ENCODE results near the gene ATAD3B.
"Not testable (repeated sequence)": the region's sequence is repeated elsewhere in the genome, so short reads cannot be mapped to it uniquely, and the experiment has no call there.

The ATAD3B gene

DNA sequence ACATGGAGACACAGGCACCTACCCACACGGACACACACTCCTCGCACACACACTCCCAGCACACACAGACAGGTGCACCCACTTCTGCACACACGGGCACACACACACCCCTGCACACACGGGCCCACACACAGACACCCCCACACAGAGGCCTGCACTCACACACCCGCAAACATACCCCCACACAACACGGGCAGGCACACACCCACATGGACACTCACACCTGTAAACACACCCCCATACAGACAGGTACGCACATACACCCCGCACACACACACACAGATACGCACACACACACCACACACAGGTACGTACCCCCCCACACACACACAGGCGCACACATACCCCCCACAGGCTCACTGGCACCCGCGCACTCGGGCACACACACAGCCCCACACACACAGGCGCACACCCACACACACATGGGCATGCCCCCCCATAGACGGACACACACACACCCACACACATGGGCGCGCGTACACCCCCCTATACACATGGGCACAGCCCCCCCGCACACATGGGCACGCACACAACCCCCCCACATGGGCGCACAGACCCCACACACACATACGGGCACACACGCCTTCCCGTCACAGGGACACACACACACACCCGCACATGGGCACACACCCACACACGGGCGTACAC lies 46.5 kb downstream of the ATAD3B start:
- no peak for DNase-seq

DNA sequence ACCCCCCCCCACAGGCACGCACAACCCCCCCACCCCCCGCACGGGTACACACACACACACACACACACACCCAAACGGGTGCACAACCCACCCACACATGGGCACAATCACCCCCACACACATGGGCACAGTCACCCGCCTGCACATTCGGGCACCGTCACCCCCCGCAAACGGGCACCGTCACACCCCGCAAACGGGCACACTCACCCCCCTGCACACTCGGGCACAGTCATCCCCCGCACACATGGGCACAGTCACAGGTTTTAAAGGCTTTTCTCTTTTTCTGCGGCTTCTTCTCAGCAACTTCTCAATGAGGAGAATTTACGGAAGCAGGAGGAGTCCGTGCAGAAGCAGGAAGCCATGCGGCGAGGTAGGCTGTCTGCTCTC lies 47.0 kb downstream of the ATAD3B start:
- DNase-seq, result not testable (repeated sequence)

DNA sequence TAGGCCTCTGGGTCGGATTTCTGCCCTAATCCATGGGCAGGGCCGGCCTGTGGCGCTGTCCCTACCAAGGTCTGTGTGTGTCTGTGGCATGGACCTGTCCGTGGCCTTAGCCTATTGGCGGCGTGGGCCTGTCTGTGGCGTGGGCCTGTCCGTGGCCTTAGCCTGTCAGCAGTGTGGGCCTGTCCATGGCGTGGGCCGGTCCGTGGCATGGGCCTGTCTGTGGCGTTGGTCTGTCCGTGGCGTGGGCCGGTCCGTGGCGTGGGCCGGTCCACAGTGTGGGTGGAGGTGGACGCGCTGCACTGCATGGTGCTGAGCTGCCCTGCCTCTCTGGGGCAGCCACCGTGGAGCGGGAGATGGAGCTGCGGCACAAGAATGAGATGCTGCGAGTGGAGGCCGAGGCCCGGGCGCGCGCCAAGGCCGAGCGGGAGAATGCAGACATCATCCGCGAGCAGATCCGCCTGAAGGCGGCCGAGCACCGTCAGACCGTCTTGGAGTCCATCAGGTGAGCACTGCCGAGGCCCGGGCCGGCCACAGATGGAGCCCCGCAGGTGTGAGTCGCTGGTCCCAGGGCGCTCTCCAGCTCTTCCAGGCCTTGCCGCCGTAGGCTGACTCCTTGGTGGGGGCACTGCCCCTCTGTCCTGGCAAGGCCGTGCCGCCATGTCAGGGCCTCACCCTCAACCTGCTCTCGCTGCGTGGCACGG lies 48.4 kb downstream of the ATAD3B start:
- DNase-seq, result not testable (repeated sequence)

DNA sequence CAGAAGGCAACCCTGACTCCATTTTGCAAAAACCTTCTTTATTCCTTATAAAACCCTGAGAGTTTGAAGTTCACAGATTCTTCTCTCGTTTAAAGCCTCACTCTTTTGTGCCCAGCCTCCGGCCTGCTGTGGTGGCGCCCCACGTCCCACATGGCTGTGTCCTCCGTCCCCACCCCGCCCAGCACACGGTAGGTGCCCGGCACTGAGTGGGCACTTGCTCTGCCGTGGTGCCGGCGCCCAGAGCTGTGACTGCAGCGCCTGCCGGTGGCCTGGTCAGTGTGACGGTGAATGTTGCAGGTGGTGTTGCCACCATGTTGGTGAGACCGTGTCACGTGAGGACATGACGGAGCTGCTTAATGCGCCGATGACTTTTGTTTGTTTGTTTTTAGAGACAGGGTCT lies 49.8 kb downstream of the ATAD3B start:
- DNase-seq, result no peak

DNA sequence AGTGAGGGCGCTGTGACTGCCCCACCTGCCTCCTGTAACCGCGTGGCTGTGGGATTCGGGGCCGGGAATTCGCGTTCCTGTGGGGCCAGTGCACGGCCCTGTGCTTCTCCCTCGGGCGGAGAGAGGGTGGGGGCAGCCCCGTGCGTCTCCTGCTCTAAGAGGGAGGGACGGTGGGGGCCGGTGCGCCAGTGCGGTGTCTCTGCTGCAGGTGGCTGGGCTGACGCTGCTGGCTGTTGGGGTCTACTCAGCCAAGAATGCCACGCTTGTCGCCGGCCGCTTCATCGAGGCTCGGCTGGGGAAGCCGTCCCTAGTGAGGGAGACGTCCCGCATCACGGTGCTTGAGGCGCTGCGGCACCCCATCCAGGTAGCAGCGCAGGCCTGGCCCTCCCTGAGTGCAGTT lies 51.0 kb downstream of the ATAD3B start:
- not testable (repeated sequence) for DNase-seq

DNA sequence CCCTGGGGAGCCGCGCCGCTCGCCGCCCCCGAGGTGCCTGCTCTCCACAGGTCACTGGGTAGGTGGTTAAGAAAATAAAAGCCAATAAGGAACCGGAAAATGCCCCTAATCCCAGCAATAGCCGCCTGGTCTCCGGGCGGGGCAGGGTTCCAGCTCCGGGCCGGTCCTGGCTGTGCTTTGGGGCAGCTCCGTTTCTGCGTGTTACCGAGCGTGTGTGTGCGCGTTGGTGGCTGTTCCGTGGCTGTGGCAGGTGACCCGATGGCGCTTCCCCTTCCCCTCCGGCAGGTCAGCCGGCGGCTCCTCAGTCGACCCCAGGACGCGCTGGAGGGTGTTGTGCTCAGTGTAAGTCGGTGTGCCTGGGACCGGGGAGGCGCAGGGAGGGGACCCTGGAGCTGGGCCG lies 51.7 kb downstream of the ATAD3B start:
- DNase-seq, result not testable (repeated sequence)

DNA sequence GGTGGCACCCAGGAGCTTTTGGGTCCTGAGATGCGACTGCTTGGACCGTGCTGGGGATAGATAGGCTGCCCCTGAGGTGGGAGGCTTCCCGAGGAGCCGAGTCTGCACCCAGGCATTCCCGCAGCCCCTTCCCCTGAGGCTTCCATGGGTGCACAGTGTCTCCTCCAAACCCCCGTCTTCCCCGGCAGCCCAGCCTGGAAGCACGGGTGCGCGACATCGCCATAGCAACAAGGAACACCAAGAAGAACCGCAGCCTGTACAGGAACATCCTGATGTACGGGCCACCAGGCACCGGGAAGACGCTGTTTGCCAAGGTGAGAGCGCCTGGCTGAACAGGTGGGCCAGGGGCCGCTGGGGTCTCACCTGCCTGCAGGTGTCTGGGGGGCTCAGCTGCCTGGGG lies 52.1 kb downstream of the ATAD3B start:
- not testable (repeated sequence) for DNase-seq

DNA sequence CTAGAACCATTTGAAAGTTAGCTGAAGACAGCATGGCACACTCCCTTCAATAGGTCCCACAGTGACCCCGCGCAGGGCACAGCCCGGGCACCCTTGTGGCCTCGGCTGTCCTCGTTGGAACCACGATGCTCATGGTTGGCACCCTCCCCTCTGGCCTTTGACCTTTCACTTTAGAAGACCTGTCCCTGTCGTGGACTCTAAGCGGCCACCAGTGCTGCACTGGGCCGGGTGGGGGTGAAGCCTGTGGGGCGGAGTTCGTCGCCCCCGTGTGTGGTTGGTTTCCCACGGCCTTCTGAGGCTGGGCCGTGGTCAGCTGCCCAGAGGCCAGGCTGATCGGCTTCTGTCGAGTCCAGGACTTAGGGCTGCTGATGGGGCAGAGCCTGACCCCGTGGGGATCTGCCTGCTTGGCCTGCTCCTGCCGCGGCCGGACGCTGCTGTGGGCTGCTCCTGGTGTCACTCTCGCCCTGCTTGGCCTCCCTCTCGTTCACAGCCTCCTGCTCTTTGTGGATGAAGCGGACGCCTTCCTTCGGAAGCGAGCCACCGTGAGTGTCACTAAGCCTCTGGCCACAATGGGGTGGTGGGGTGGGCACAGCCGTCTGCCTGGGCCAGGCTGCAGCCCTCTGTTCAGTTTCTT lies 53.3 kb downstream of the ATAD3B start:
- not testable (repeated sequence) for DNase-seq

DNA sequence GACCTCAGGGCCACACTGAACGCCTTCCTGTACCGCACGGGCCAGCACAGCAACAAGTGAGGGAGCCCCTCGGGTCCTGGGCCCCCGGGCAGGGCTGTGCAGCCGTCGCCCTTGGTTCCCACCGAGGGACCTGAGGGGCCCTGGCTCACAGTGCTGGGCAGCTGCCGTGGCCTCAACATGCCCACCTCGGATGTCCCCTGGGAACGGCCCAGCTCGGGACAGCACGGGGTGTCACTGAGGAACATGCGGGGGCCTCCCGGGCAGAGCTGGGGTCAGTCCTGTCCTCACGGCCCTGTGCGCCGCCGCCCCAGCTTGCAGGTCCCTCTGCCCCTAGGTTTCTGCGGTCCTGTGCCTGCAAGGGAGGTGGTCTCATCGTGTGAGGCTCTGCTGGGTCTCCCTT lies 54.9 kb downstream of the ATAD3B start:
- not testable (repeated sequence) for DNase-seq

DNA sequence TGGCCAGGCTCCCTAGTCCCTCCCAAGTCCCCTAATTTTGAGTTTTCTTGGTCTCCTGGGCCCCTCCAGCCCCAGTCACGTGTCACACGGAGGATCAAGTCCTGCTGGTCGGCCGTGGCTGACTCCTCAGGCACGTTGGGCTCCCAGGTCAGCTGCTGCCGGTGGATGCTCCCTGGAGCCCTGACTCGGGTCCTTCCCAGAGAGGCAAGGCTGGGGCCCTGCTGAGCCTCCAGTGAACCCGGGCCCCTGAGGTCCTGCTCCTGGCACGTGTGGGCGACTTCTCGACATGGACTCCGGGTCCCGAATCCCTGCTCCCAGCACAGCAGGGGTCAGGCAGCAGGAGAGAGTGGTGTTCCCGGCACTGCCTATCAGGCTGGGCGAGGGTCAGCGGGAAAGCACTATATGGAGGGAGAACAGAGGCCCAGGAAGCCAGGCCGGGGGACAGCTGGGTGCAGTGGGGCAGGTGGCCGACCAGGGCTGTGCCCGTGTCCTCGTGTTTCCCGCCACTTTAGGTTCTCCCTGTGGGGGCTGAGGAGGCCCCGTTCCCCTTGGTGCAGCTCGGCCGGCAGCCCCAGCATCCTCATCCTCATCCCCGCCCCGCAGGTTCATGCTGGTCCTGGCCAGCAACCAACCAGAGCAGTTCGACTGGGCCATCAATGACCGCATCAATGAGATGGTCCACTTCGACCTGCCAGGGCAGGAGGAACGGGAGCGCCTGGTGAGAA lies 55.7 kb downstream of the ATAD3B start:
- DNase-seq, result no peak

DNA sequence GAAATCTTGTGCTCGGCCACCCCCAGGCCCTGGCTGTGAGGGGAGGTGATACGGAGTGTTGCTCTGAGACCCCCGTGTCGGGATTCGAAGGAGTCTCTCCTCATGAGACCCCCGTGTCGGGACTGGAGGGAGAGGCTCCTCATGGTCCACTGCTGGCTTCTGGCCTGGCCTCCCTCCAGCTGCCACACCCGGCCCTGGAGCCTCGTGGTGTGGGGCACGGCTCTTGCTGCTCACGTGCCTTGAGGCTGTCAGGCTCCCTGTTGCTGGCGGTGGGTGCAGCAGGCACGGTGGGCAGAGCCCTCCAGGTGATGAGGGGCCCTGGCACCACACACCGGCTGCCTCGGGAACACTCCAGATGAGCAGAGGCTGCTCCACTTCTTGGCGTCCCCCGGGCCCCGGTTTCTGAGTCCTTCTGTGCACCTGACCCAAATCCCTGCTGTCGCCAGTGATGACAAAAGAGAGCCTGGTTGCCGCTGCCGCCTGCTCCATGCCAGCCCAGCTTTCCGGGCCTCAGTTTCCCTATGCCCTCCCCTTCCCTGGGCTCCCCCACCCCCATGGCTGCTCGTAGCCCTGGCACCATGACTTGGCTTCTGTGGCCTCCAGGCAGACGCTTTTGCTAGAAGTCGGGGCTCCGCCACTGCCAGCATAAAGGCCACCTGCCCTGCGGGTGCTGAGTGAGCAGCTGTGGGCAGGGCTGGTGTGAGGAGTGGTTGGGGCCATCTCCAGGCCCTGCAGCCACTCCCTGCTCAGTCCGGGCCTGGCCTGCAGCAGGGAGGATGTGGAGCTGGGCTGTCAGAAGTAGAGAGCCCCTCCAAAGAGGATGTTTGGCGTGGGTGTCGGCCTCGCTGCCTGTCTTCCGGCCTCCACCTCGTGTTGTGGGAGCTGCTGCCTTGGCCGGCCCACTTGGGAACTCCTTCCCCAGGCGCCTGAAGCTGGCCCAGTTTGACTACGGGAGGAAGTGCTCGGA lies 57.0 kb downstream of the ATAD3B start:
- no peak for DNase-seq

DNA sequence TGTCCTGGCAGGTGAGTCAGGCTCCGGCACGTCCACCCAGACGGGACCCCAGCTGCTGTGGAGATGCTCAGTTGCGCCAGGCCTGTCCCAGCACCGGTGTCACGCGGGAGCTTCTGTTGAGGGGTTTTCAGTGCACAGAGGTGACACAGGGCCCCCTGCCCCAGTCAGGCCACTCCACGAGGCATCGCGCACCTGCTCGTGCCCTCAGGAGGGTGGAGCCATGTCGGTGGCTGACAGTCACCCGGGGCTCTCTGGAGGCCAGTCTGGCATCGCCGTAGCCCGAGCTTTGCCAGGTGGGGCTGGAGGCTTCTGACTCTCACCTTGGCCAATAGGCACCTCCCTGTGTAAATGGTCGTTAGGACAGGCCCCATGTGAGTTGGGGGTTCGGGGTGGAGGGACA lies 57.8 kb downstream of the ATAD3B start:
- no peak for DNase-seq

DNA sequence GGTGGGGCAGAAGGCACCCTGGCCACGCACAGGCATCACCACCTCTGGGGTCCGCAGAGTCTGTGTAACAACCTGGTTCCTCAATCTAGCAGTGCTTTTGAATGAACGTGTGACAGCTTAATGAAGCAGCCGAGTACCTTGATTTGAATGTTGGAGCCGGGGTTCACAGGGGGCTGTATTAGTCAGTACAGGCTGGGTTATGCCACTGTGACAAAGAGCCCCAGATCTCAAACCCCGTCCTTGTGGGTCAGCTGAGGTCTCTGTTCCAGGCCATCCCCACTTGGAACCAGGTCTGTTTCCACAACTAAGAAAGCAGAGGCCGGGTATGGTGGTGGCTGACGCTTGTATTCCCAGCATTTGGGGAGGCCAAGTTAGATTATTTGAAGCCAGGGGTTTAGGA lies 58.4 kb downstream of the ATAD3B start:
- DNase-seq, result no peak

DNA sequence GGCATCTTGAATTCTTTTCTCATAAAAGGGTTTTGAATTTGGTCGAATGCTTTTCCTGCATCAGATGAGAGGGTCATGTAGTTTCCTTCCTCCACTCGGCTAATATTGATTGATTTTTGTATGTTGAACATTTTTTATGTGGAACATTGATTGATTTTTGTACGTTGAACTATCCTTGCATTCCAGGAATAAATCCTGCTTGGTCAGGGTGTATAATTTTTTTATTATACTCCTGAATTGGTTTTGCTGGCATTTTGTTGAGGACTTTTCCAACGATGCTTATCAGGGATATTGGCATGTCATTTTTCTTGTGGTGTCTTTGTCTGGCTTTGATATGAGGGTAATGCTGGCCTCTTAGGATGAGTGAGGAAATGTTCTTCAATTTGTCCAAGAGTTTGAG lies 60.4 kb downstream of the ATAD3B start:
- no peak for DNase-seq

DNA sequence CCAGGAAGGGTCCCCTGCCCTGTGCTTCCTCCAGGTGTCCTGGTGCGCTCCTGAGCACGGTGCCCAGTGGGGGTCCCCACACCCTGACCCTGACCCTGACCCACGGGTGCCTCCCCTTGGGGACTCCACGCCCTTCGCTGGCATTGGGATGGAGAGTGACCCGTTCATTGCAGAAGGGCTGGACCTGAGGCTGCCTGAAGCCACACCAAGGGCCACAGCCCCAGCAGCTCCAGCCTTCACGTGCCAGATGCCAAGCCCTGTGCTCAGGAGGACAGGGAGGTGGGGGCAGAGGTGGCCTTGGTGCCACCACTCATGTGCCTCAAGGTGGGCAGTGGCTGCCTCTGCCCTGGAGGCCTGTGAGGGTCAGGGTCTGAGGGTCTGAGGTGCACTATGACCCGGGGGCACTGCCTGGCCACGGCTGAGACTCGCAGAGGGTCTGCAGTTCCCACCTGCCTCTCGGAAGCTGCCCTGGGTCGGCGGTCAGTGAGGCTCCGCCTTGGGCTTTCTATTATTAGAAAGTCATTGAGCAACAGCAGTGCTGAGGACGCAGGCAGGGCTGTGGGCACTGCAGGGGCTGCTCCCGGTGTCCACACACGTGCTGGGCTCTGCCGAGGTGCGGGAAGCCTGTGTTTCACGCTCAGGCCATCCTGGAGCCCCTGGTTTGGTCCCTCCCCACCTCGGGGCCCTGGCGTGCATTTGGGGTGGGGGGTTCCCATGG lies 61.8 kb downstream of the ATAD3B start:
- DNase-seq, result not testable (repeated sequence)

DNA sequence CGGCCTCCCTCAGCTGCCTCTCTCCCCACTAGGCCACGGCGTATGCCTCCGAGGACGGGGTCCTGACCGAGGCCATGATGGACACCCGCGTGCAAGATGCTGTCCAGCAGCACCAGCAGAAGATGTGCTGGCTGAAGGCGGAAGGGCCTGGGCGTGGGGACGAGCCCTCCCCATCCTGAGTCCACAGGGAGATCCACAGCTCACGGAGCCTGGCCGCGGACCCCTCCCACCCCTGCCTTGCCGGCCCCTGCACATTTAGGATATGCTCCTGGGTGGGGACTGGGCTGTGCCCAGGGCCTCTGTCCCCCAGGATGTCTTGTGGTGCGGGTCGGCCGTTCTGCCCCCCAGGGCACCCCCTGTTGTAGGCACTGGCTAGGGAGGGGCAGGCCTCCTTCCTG lies 62.3 kb downstream of the ATAD3B start:
- DNase-seq, result not testable (repeated sequence)

DNA sequence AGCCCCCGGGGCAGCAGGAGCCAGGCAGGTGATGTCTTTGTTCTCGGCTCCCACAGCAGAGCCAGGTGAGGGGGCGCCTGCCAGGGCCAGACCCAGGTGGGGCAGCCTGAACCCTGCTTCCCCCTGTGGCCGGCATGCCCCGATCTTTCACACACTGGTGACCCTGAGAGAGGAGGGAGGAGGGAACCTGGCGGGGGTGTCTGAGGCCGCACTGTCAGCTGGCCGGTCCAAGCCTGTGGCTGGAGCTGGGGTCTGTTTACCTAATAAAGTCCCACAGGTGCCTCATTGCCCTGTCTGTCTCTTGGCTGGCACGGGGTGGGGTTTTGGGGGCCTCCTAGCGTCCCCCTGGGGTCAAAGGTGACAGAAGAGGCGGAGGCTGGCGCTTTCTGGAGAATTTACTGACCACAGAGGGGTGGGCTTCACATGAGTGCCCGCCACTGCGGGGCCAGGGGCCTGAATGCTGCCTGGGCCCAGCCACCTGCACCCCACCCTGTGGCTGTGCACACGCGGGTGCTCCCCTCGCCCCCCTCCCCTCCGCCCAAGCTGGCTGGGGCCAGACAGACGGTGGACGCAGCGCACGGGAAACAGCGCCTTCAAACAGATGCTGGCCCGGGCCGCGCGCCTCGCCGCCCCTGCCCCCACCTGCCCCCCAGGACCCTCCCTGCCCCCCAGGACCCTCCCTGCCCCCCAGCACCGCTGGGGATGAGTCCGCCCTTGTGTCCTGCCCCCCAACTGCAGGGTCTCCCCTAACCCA lies 63.0 kb downstream of the ATAD3B start:
- no peak for DNase-seq

DNA sequence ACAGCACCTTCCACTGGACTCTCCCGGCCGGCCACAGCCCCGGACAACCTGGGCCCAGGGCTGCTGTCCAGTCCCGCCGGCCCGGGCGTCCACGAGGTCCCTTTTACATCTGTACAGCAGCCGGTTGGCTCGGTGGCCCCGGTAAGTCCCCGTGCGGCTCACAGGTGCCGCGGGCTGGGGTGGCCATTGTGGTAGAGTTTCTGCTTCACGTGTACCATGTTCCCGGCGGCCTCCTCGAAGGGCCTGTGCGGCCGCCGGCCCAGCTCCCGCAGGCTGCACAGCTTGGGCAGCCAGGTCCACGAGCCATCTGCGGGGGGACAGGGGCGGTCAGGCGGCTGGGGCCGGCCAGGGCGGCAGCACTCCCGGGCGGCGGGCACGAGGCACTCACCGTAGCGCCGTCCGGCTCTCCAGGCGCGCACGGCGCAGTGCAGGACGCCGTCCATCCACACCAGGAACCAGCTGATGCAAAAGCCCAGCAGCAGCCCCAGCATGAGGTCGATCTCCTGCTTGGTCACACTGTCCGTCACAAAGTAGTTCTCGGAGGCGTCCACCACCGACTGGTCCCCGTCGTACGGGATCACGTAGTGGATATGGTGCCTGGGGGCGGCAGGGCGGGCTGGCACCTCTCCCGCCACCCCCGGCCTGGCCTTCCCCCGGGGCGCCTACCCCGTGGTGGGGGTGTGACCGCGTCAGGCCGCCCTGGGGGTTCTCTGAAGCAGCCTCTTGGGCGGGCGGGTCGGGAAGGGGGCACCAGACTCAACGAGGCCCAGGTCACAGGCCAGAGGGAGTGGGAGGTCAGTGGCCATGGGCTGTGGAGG lies 63.8 kb downstream of the ATAD3B start:
- no peak for DNase-seq

DNA sequence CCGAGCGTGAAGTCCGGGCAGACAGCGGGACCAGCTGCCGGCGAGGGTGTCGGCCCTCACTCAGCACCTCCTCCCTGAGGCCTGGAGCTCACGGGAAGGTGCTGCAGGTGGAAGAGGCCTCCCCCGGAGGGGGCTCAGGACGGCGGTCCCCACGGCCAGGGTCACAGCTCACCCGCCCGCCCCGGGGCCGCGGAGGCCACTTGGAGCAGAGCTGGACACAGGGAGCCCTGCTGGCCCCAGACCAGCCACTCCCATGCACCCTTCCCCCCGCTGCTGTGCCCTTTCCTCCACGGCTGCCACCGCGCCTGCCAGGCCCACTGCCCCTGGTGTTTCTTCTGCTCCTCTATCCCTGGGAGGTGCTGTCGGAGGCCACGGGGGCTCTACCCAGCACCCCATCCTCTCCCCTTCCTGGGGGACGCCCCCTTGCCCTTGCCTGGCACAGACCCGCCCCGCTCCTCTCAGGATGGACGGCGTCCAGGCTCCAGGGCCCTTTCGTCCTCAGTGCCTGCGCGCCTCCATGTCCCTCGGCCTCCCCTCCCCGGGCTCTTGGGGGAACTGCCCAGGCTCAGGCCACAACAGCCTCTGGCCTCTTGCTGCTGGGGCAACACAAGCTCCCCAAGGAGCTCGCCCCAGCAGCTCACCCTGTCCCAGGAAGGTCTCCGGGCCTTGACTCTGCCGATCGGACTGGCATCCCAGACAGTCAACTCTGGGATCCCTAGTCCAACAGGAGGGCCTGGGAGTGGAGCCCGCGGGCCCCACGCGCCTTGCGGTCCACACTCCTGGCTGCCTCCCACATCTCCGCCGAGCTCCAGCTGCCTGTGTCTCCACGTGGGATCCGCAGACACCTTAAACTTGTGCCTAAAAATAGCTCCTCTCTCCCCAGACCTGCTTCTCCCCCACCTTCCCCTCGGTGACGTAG lies 64.7 kb downstream of the ATAD3B start:
- DNase-seq, result no peak

Measured in CD4-positive, alpha-beta T cell treated with Interferon gamma for 1 hour (primary cell).